Measurements from ENCODE around the gene ADARB2. TPM values are rescaled to one million over a fixed set of nuclear protein-coding genes. Genes with fewer than 3 reads are reported as not detected.

The ADARB2 gene
- polyA plus RNA-seq, 3 donors = not detected

DNA sequence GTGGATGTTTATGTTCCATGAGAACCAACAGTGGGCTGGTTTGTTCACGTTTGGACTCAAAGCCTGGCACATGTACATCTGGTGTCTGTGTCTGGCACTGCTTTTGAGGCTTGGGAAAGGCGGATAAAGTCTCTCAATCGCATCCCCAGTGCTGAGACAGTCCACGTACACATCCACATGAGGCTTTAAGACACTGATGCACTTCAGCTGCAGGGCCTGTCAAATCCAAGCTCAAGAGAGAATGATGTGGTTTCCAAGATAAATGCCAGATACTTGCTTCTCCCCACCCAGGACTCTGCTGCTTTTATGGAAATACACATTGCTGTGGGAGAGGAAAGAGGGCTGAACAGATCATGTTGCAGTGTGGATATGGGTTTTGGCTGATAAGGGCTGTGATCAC lies 178.4 kb downstream of the ADARB2 start:
- H3K27ac Mint-ChIP-seq = peak overlapping the region in 1 of 7 donors; percentile 36
- TF ChIP-seq, protein P1, sequence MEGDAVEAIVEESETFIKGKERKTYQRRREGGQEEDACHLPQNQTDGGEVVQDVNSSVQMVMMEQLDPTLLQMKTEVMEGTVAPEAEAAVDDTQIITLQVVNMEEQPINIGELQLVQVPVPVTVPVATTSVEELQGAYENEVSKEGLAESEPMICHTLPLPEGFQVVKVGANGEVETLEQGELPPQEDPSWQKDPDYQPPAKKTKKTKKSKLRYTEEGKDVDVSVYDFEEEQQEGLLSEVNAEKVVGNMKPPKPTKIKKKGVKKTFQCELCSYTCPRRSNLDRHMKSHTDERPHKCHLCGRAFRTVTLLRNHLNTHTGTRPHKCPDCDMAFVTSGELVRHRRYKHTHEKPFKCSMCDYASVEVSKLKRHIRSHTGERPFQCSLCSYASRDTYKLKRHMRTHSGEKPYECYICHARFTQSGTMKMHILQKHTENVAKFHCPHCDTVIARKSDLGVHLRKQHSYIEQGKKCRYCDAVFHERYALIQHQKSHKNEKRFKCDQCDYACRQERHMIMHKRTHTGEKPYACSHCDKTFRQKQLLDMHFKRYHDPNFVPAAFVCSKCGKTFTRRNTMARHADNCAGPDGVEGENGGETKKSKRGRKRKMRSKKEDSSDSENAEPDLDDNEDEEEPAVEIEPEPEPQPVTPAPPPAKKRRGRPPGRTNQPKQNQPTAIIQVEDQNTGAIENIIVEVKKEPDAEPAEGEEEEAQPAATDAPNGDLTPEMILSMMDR (IDR thresholded peaks at IDR 0.05) = no peak
- H3K27me3 Mint-ChIP-seq (ENCODE audit: low read depth in 3 of 3) = peaks cover 0 to 8% (median 6%) of the 10 kb centered on the region in 3 donors
- intact Hi-C loops (cut with micrococcal nuclease) = no loop called here
- peaks cover 0 to 4% (median 0%) of the 10 kb centered on the region in 7 donors for H3K9me3 Mint-ChIP-seq
- Histone ChIP-seq H3K27ac (ENCODE audit: low read depth in 1 of 2, low read length in 2 of 2) (no peak overlapping the region), H3K4me2 (replicated peaks; ENCODE audit: extremely low read depth, low read length, poor library complexity, severe bottlenecking) (no peak overlapping the region), H3K9me3 (replicated peaks in 1 of 2; ENCODE audit: control insufficient read depth in 1 of 2, insufficient read depth in 1 of 2, low read length in 2 of 2) (no peaks in the 10 kb centered on the region), H3K9ac (ENCODE audit: insufficient read depth, low read length, poor library complexity, severe bottlenecking) (no peak overlapping the region), H3K36me3 (replicated peaks in 1 of 2; ENCODE audit: control insufficient read depth in 1 of 2, insufficient read depth in 2 of 2, low read length in 2 of 2) (no peaks in the 10 kb centered on the region), H2AFZ (ENCODE audit: insufficient read depth, low read depth, low read length, poor library complexity, severe bottlenecking) (no peak overlapping the region), H3K4me3 (replicated peaks in 1 of 3; ENCODE audit: low read depth in 2 of 3, low read length in 3 of 3) (no peak overlapping the region), H3K79me2 (ENCODE audit: insufficient read depth, low read length) (no peaks in the 10 kb centered on the region), H4K20me1 (ENCODE audit: insufficient read depth, low read length) (no peaks in the 10 kb centered on the region), H3K4me1 (ENCODE audit: control insufficient read depth in 1 of 2, insufficient read depth in 2 of 2, low read length in 2 of 2) (no peaks in the 10 kb centered on the region), H3K27me3 (ENCODE audit: control insufficient read depth in 2 of 2, insufficient read depth in 2 of 2, low read length in 2 of 2) (no peaks in the 10 kb centered on the region)
- no peak overlapping the region for H3K4me3 Mint-ChIP-seq
- H3K36me3 Mint-ChIP-seq = no peaks in the 10 kb centered on the region
- DNase-seq = no peak
- 78% methylated on average over 4 of the region's 4 CpGs for WGBS (ENCODE audit: insufficient coverage)
- no peaks in the 10 kb centered on the region for H3K4me1 Mint-ChIP-seq

DNA sequence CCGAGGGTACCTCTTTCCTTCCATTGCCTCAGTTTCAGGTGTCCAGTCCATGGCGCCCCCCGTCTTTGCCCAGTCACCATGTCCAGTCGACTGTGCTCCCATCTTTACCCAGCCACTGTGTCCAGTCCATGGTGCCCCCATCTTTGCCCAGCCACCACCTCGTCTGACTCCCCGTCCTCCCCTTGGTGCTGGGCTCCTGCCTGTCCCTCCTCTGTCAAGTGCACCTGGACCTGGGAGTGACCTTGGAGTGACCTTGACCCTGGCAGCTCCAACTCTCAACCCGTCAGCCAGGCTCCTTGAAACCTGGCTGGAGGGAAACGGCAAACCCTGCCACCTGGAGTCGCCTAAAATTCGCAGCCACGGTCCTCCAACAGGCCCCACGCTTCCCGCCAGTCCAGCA lies 180.2 kb downstream of the ADARB2 start:
- no peaks in the 10 kb centered on the region for H3K36me3 ChIP-seq (replicated peaks in 1 of 2; ENCODE audit: control insufficient read depth in 1 of 2, insufficient read depth in 2 of 2, low read length in 2 of 2)
- no peak overlapping the region for H3K4me3 ChIP-seq (replicated peaks in 1 of 3; ENCODE audit: low read depth in 2 of 3, low read length in 3 of 3)
- H3K9me3 ChIP-seq (replicated peaks in 1 of 2; ENCODE audit: control insufficient read depth in 1 of 2, insufficient read depth in 1 of 2, low read length in 2 of 2) = no peaks in the 10 kb centered on the region
- H3K27ac ChIP-seq (ENCODE audit: low read depth in 1 of 2, low read length in 2 of 2) = no peak overlapping the region
- DNase-seq = no peak
- H4K20me1 ChIP-seq (ENCODE audit: insufficient read depth, low read length) = no peaks in the 10 kb centered on the region
- no peak overlapping the region for H3K4me2 ChIP-seq (replicated peaks; ENCODE audit: extremely low read depth, low read length, poor library complexity, severe bottlenecking)
- H2AFZ ChIP-seq (ENCODE audit: insufficient read depth, low read depth, low read length, poor library complexity, severe bottlenecking) = no peak overlapping the region
- H3K27me3 Mint-ChIP-seq (ENCODE audit: low read depth in 3 of 3) = peaks cover 0 to 8% (median 6%) of the 10 kb centered on the region in 3 donors
- H3K4me3 Mint-ChIP-seq = no peak overlapping the region
- no peaks in the 10 kb centered on the region for H3K79me2 ChIP-seq (ENCODE audit: insufficient read depth, low read length)
- peaks cover 0 to 2% (median 0%) of the 10 kb centered on the region in 7 donors for H3K9me3 Mint-ChIP-seq
- H3K27ac Mint-ChIP-seq = peak overlapping the region in 1 of 7 donors; percentile 86
- H3K36me3 Mint-ChIP-seq = no peaks in the 10 kb centered on the region
- intact Hi-C loops (cut with micrococcal nuclease) = no loop called here
- no peaks in the 10 kb centered on the region for H3K4me1 ChIP-seq (ENCODE audit: control insufficient read depth in 1 of 2, insufficient read depth in 2 of 2, low read length in 2 of 2)
- WGBS (ENCODE audit: insufficient coverage) = 76% methylated on average over 11 of the region's 13 CpGs
- H3K9ac ChIP-seq (ENCODE audit: insufficient read depth, low read length, poor library complexity, severe bottlenecking) = no peak overlapping the region
- TF ChIP-seq, protein P1 (IDR thresholded peaks at IDR 0.05) = no peak
- no peaks in the 10 kb centered on the region for H3K27me3 ChIP-seq (ENCODE audit: control insufficient read depth in 2 of 2, insufficient read depth in 2 of 2, low read length in 2 of 2)
- H3K4me1 Mint-ChIP-seq = no peaks in the 10 kb centered on the region
